GM23248 (cell line): ENCODE measurements around the gene TOP2A. TPM values are rescaled to one million over a fixed set of nuclear protein-coding genes. Genes with fewer than 3 reads are reported as not detected.

Source experiments
- DNase-seq: peaks from one replicate; pipeline ENCODE4 v3.0.0-alpha.2; 2015
- H2AFZ ChIP-seq: fragments of 200-600 bp; sonication (generic); 2 replicates; pipeline ENCODE4 v1.6.1; 2016; ENCODE audit warnings: antibody characterized with exemption
- H3F3A ChIP-seq: fragments of 200-600 bp; sonication (generic); 2 replicates; pipeline ENCODE4 v1.6.1; 2016; ENCODE audit warnings: mild to moderate bottlenecking, antibody characterized with exemption, mixed run types; ENCODE audit not compliant: insufficient read depth
- H3K27ac ChIP-seq: fragments of 200-600 bp; sonication (generic); 2 replicates; pipeline ENCODE4 v1.5.1; 2016; ENCODE audit warnings: mild to moderate bottlenecking
- H3K27me3 ChIP-seq: fragments of 200-600 bp; sonication (generic); replicated peaks from 2 replicates; pipeline ENCODE4 v1.6.1; 2016; ENCODE audit warnings: mild to moderate bottlenecking; ENCODE audit not compliant: insufficient read depth
- H3K36me3 ChIP-seq: fragments of 200-600 bp; sonication (generic); 2 replicates; pipeline ENCODE4 v1.6.1; 2016; ENCODE audit warnings: low read depth, mild to moderate bottlenecking
- H3K4me1 ChIP-seq: fragments of 200-600 bp; sonication (generic); 2 replicates; pipeline ENCODE4 v1.6.1; 2016; ENCODE audit warnings: mild to moderate bottlenecking; ENCODE audit not compliant: insufficient read depth
- H3K4me2 ChIP-seq: fragments of 200-600 bp; sonication (generic); one replicate; pipeline ENCODE4 v1.6.1; 2016; ENCODE audit warnings: mild to moderate bottlenecking; ENCODE audit not compliant: unreplicated experiment
- H3K4me3 ChIP-seq: fragments of 200-600 bp; sonication (generic); 2 replicates; pipeline ENCODE4 v1.5.1; 2016; ENCODE audit warnings: mild to moderate bottlenecking
- H3K79me2 ChIP-seq: fragments of 200-600 bp; sonication (generic); 2 replicates; pipeline ENCODE4 v1.6.1; 2016; ENCODE audit warnings: mild to moderate bottlenecking; ENCODE audit not compliant: insufficient read depth
- H3K9ac ChIP-seq: fragments of 200-600 bp; sonication (generic); 2 replicates; pipeline ENCODE4 v1.6.1; 2016; ENCODE audit warnings: mild to moderate bottlenecking
- H3K9me2 ChIP-seq: fragments of 200-600 bp; sonication (generic); 2 replicates; pipeline ENCODE4 v1.6.1; 2016; ENCODE audit warnings: mixed run types, mild to moderate bottlenecking, moderate library complexity; ENCODE audit not compliant: insufficient read depth
- H3K9me3 ChIP-seq: fragments of 200-600 bp; sonication (generic); one replicate; pipeline ENCODE4 v1.6.1; 2017; ENCODE audit warnings: low read depth
- H4K20me1 ChIP-seq: fragments of 200-600 bp; sonication (generic); 2 replicates; pipeline ENCODE4 v1.6.0; 2016; ENCODE audit not compliant: insufficient read depth
- EZH2 ChIP-seq: fragments of 200-600 bp; sonication (generic); IDR thresholded peaks from 2 replicates; pipeline ENCODE4 v1.6.1; 2018; ENCODE audit warnings: antibody characterized with exemption, mild to moderate bottlenecking; ENCODE audit not compliant: insufficient read depth, poor library complexity, severe bottlenecking
- EZH2phosphoT487 ChIP-seq: fragments of 200-600 bp; sonication (generic); IDR thresholded peaks from 2 replicates; pipeline ENCODE4 v1.6.1; 2018; ENCODE audit warnings: antibody characterized with exemption, moderate library complexity, mild to moderate bottlenecking, low read depth; ENCODE audit not compliant: insufficient read depth
- WGBS, 2 experiments: methylation state at CpG; one replicate each; pipeline ENCODE4 v1.1.6; 2015 to 2017; ENCODE audit warnings: low lambda C conversion rate in 2 of 2, low coverage in 1 of 2; ENCODE audit errors: missing lambda C conversion rate in 2 of 2; 5-methylcytosine and 5-hydroxymethylcytosine counted together
- in situ Hi-C: fragments of 300-500 bp; cut with MboI; formaldehyde crosslinking; loops from 2 replicates; pipeline ENCODE4 v1.15.0; 2020
- polyA plus RNA-seq: library from polyadenylated mRNA; unstranded; fragments of >200 nt; fragmentation: Nextera tagmentation; extraction: Ambion mirVana; gene quantifications from 2 replicates; pipeline ENCODE4 v1.2.1, GENCODE V29; 2016
- total RNA-seq: library from RNA; depleted of rRNA; stranded (reverse); fragments of >200 nt; shearing (Covaris generic); gene quantifications from 2 replicates; pipeline ENCODE4 v1.2.3, GENCODE V29; 2014

TOP2A gene
- total and polyA plus RNA-seq, 2 experiments from 2014 or later = 47.0 to 71.4 TPM

DNA sequence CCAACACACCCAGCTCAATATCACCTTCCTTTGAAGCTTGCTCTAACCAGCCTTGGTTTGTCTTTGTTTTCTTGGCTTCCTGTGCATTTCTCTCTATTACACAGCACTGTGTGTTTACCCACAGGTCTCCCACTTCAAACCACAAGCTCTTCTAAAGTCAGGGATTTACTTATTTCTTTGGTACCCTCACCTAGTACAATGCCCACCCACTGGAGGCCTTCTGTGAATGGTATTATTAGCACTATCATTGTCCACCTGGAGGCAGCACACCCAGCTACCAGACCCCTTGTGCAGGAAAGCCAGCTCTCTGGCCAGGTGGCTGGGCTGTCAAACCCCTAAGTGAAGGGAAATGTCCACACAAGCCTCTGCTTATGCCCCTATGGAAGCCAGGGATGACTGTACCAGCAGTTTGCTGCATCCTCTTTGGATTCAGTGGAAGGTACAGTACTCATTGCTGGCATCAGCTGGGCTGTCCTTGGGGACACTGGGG lies 9.4 kb upstream of the TOP2A start:
- Histone ChIP-seq H3K4me2 (no peak overlapping the region), H2AFZ (no peak overlapping the region), H3K27ac (no peak overlapping the region), H3K27me3 (no peaks in the 10 kb centered on the region), H3F3A (no peaks in the 10 kb centered on the region), H3K9me2 (no peaks in the 10 kb centered on the region), H3K4me1 (no peaks in the 10 kb centered on the region), H3K9ac (no peak overlapping the region), H3K79me2 (no peaks in the 10 kb centered on the region), H4K20me1 (no peaks in the 10 kb centered on the region), H3K4me3 (no peak overlapping the region), H3K9me3 (no peaks in the 10 kb centered on the region), H3K36me3 (no peaks in the 10 kb centered on the region)
- no peak for DNase-seq
- in situ Hi-C loops = no loop called here
- no peak for TF ChIP-seq EZH2
- TF ChIP-seq EZH2phosphoT487 = no peak

DNA sequence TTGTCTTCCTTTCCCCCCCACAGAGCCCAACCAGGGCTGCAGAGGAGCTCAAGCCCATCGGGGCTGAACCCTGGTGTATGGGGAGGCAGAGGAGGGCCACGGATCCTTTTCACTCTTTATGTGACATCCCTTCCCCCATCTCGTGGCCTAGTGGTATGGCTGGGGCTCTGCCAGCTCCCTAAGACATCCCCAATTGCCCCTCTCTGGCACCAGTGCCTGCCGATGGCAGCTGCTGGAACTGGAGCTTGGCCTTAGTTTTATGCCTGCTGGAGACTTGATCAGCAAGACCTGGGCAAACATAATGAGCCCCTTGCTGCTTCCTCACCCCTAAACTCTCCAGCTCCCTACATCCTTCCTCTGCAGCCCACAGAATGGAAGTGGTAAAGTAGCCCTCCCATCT lies 8.0 kb upstream of the TOP2A start:
- TF ChIP-seq EZH2phosphoT487 (no peak), EZH2 (no peak)
- no peaks in the 10 kb centered on the region for H3K27me3 ChIP-seq
- no peaks in the 10 kb centered on the region for H4K20me1 ChIP-seq
- no peak overlapping the region for H2AFZ ChIP-seq
- H3K27ac ChIP-seq = no peak overlapping the region
- no peaks in the 10 kb centered on the region for H3K9me2 ChIP-seq
- no peak for DNase-seq
- H3K9me3 ChIP-seq = no peaks in the 10 kb centered on the region
- no peak overlapping the region for H3K9ac ChIP-seq
- no peak overlapping the region for H3K4me2 ChIP-seq
- 75 to 81% methylated on average over 4 of the region's 4 CpGs for WGBS, 2 experiments
- no peaks in the 10 kb centered on the region for H3K79me2 ChIP-seq
- H3K4me3 ChIP-seq = no peak overlapping the region
- H3K36me3 ChIP-seq = no peaks in the 10 kb centered on the region
- in situ Hi-C loops = no loop called here
- no peaks in the 10 kb centered on the region for H3F3A ChIP-seq
- H3K4me1 ChIP-seq = no peaks in the 10 kb centered on the region

DNA sequence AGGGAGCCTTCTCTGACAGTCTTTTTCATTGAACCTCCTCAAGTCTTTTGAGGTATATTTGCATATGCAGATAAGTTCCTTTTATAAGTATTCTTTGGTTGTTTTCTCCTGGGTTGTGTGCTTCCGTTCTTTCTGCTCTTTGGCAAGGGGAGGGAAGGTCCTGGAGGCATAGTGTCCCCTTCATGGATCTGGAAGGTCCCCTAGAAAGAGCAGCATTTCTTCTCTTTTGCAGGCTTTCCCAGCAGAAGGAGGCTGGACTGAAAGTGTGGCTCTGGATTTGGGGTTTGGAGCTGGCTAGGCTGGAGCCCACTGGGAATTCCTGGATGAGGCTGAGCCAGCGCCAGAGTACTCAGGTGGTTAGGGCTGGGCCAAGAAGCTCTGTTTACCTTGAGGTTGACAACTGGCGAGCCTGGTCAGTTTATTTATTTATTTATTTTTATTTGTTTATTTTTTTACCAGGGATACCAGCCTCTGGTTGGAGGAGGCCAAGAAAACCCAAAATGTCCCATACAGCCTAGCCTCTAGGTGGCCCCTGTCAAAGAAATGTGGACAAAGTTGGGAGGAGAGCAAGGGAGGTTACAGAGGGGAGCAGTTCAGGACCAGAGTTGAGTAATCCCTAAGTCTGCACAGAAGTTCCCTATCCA lies 5.4 kb upstream of the TOP2A start:
- Histone ChIP-seq H3K27me3 (no peaks in the 10 kb centered on the region), H3K27ac (no peak overlapping the region), H3K9me2 (no peaks in the 10 kb centered on the region), H3F3A (no peaks in the 10 kb centered on the region), H3K4me3 (no peak overlapping the region), H3K4me2 (no peak overlapping the region), H2AFZ (no peak overlapping the region), H4K20me1 (no peaks in the 10 kb centered on the region), H3K4me1 (no peaks in the 10 kb centered on the region), H3K36me3 (no peaks in the 10 kb centered on the region), H3K9me3 (no peaks in the 10 kb centered on the region), H3K9ac (no peak overlapping the region), H3K79me2 (no peaks in the 10 kb centered on the region)
- in situ Hi-C loops = no loop called here
- no peak for DNase-seq
- TF ChIP-seq EZH2phosphoT487 (no peak), EZH2 (no peak)
- WGBS, 2 experiments = 74 to 78% methylated on average over 3 of the region's 3 CpGs

DNA sequence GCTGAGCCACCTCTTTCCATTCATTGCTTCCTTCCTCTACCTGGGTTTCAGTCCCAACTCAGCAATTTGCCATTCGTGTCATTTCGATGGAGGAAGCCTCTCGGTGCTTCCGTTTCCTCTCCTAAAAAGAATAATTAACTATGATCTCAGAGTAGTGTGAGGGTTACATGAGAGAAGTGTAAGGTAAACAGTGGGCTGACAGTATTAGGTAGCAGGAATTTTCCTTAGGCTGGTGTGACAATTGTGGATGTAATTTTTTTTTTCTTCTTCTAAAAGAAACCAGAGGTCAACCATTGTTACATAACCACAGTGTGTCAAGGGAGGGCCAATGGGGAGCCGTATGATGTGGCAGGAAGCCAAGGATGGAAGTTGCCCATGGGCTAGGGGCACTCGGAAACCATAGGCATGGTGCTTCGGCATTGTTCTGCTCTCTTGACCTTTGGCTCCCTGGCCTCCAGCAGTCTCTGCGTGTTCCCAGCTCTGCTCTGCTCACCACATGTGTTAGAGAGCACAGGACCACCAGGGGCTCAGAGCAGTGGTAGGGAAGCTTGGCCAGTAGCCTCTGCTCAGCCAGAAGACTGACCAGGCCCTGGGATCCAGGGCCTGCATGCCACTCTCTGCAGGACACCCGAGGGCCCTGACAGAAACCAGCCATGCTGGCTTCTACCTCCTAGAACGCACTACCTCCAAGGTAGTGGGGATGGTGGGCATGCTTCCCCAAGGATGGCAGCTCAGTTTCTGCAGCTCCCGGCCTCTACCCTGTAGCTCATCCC lies 2.0 kb upstream of the TOP2A start:
- H3K9ac ChIP-seq = no peak overlapping the region
- no peak for DNase-seq
- no peaks in the 10 kb centered on the region for H3K27me3 ChIP-seq
- no peak overlapping the region for H3K4me3 ChIP-seq
- H3K9me3 ChIP-seq = no peaks in the 10 kb centered on the region
- H3K79me2 ChIP-seq = peaks cover 27% of the 10 kb centered on the region
- no peaks in the 10 kb centered on the region for H3K9me2 ChIP-seq
- TF ChIP-seq EZH2 (no peak), EZH2phosphoT487 (no peak)
- H3K4me2 ChIP-seq = no peak overlapping the region
- H3K4me1 ChIP-seq = peaks cover 21% of the 10 kb centered on the region
- no peak overlapping the region for H3K27ac ChIP-seq
- no peaks in the 10 kb centered on the region for H4K20me1 ChIP-seq
- WGBS, 2 experiments = 74 to 79% methylated on average over 11 of the region's 11 CpGs
- no peak overlapping the region for H2AFZ ChIP-seq
- H3F3A ChIP-seq = no peaks in the 10 kb centered on the region
- in situ Hi-C loops = no loop called here
- H3K36me3 ChIP-seq = no peaks in the 10 kb centered on the region
